ENCODE measurements around the gene IP6K1. TPM values are rescaled to one million over a fixed set of nuclear protein-coding genes. Genes with fewer than 3 reads are reported as not detected.

The IP6K1 gene
- total and polyA plus RNA-seq, 11 donors = 8.9 to 36.6 (median 20.4) TPM

DNA sequence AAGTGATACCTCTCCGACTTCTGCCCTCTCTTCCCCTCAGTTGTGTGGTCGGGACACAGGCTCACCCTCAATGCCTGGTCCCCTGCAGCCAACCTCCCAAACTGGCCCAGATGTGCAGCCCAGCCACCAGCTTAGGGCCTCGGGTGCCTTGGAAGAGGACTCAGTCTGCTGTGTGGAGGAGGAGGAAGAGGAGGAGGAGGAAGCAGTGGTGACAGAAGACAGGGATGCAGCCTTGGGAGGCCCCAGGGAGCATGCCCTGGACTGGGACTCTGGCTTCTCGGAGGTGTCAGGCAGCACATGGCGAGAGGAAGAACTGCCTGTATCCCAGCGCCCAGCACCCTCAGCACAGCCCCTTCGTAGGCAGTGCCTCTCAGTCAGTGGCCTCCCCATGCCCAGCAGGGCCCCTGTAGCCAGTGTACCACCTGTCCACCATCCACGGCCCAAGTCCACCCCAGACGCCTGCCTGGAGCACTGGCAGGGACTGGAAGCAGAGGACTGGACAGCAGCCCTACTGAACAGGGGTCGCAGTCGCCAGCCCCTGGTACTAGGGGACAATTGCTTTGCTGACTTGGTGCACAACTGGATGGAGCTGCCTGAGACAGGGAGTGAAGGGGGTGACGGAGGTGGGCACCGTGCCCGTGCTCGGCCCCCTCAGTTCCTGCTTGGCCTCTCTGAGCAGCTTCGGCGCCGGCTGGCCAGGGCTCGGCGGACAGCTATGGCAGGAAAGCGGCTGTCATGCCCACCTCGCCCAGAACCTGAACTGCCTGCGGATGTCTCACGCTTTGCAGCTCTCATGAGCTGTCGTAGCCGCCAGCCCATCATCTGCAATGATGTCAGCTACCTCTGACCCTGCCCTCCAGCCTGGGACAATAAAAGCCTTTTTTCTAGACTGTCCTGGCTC lies 18.0 kb upstream of the IP6K1 start:
- ATAC-seq (no peak), DNase-seq (peak in 4 of 5 donors; percentile 39 to 47 (median 40))
- Histone ChIP-seq H3K27ac (peak overlapping the region; percentile 86 to 99 (median 98)), H3K4me3 (peak overlapping the region; percentile 69 to 98 (median 84)), H3K27me3 (no peaks in the 10 kb centered on the region), H3K4me1 (peaks cover 23 to 57% (median 50%) of the 10 kb centered on the region in 12 donors), H3K9me3 (no peaks in the 10 kb centered on the region), H3K36me3 (peaks cover 0 to 18% (median 7%) of the 10 kb centered on the region in 9 donors)
- intact Hi-C loops (cut with DNase I) = loop anchor here in 6 of 10 donors (2.0 to 5.0 kb wide), 3 partner anchors 34 to 123 kb away; partner anchors contain the start of gene MON1A (in 1 of the 6)
- WGBS, 4 donors = 31 to 59% (median 41%) methylated on average over 15 to 26 of the region's 26 CpGs
- no peak for TF ChIP-seq POLR2A (IDR thresholded peaks at IDR 0.05)
- TF ChIP-seq, protein P1, sequence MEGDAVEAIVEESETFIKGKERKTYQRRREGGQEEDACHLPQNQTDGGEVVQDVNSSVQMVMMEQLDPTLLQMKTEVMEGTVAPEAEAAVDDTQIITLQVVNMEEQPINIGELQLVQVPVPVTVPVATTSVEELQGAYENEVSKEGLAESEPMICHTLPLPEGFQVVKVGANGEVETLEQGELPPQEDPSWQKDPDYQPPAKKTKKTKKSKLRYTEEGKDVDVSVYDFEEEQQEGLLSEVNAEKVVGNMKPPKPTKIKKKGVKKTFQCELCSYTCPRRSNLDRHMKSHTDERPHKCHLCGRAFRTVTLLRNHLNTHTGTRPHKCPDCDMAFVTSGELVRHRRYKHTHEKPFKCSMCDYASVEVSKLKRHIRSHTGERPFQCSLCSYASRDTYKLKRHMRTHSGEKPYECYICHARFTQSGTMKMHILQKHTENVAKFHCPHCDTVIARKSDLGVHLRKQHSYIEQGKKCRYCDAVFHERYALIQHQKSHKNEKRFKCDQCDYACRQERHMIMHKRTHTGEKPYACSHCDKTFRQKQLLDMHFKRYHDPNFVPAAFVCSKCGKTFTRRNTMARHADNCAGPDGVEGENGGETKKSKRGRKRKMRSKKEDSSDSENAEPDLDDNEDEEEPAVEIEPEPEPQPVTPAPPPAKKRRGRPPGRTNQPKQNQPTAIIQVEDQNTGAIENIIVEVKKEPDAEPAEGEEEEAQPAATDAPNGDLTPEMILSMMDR (IDR thresholded peaks at IDR 0.05) = no peak

GRCh38 chr3:49803465-49804140 lies 17.3 kb upstream of the IP6K1 start:
- ATAC-seq (no peak), DNase-seq (peak in 3 of 5 donors; percentile 62 to 72 (median 71))
- Histone ChIP-seq H3K27ac (peak overlapping the region; percentile 86 to 99 (median 98)), H3K27me3 (no peaks in the 10 kb centered on the region), H3K36me3 (peaks cover 0 to 10% (median 0%) of the 10 kb centered on the region in 9 donors), H3K4me1 (peaks cover 23 to 61% (median 50%) of the 10 kb centered on the region in 12 donors), H3K4me3 (peak overlapping the region; percentile 69 to 98 (median 84)), H3K9me3 (no peaks in the 10 kb centered on the region)
- no peak for TF ChIP-seq POLR2A (IDR thresholded peaks at IDR 0.05)
- WGBS, 4 donors = 3 to 10% (median 5%) methylated on average over 13 to 41 of the region's 41 CpGs
- intact Hi-C loops (cut with DNase I) = loop anchor here in 8 of 10 donors (2.0 to 5.0 kb wide), 3 partner anchors 35 to 104 kb away; no protein-coding TSS in a partner anchor

- Histone ChIP-seq H3K36me3 (peaks cover 0 to 6% (median 0%) of the 10 kb centered on the region in 9 donors), H3K4me1 (peaks cover 23 to 58% (median 47%) of the 10 kb centered on the region in 12 donors), H3K9me3 (no peaks in the 10 kb centered on the region), H3K4me3 (peak within 1 kb of the TSS; percentile 69 to 98 (median 84)), H3K27me3 (no peaks in the 10 kb centered on the region), H3K27ac (peak within 1 kb of the TSS; percentile 86 to 99 (median 98))
- peak; percentile 77 to 84 (median 82) for ATAC-seq
- TF ChIP-seq, protein P1 (IDR thresholded peaks at IDR 0.05) = peak in 11 of 12 donors; percentile 88 to 97 (median 92)
- TF ChIP-seq POLR2A (IDR thresholded peaks at IDR 0.05) = peak in 1 of 2 donors; percentile 78
- peak; percentile 92 to 95 (median 93) for DNase-seq
- intact Hi-C loops (cut with DNase I) = loop anchor here (1.0 to 5.0 kb wide), 6 partner anchors 36 to 104 kb away; partner anchors contain the start of gene MST1R (in 1 of the 10)
- WGBS, 4 donors = 0% methylated on average over 15 to 71 of the region's 71 CpGs
Measured at GRCh38 chr3:49802719-49803464, 16.6 kb upstream of the IP6K1 start, which contains the start of gene INKA1. INKA1 (plus strand) TSS chr3:49803261; CDS start chr3:49803393, 132 bp downstream.

DNA sequence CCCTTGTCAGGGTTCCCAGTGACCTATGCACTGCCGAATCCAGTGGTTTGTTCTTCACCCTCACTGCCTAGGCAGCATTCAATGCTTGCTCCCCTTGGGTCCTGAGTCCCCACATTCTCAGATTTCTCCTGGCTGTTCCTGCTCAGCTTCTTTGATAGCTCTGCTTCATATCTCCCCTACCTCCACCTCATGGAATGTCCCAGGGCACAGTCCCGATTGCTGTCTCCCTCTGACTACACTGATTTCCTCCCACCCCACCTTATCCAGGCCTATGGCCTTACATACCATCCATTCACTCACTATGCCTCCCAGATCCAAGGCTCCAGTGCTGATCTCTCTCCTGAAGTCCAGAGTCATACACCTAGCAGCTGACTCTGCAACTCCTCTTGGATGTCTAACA lies 14.8 kb upstream of the IP6K1 start:
- H3K9me3 ChIP-seq = no peaks in the 10 kb centered on the region
- no peaks in the 10 kb centered on the region for H3K27me3 ChIP-seq
- WGBS, 4 donors = 81 to 93% (median 88%) methylated on average over 2 of the region's 2 CpGs
- no peak overlapping the region for H3K4me3 ChIP-seq
- H3K36me3 ChIP-seq = peaks cover 0 to 6% (median 0%) of the 10 kb centered on the region in 9 donors
- ATAC-seq = no peak
- DNase-seq = no peak
- TF ChIP-seq, protein P1 (IDR thresholded peaks at IDR 0.05) = no peak
- TF ChIP-seq POLR2A (IDR thresholded peaks at IDR 0.05) = no peak
- peaks cover 19 to 41% (median 29%) of the 10 kb centered on the region in 12 donors for H3K4me1 ChIP-seq
- H3K27ac ChIP-seq = no peak overlapping the region
- intact Hi-C loops (cut with DNase I) = loop anchor here in 4 of 10 donors (5.0 kb wide), 1 partner anchor 106 kb away; no protein-coding TSS in a partner anchor
